Renal pelvis (tissue), 12 donors: Measurements from ENCODE around the gene PHYKPL. TPM values are rescaled to one million over a fixed set of nuclear protein-coding genes. Genes with fewer than 3 reads are reported as not detected.

ENCODE experiments used
- DNase-seq: peaks from one replicate; pipeline ENCODE4 v3.0.0-alpha.2; 2013
- long read RNA-seq, 16 experiments: transcript quantifications; one replicate each; lab custom pipeline, GENCODE V29; 2026
- polyA plus RNA-seq, 3 donors: library from polyadenylated mRNA; unstranded; fragments of 120-200 nt; gene quantifications; one replicate each; pipeline ENCODE4 v1.2.1, GENCODE V29; 2013; ENCODE audit not compliant: insufficient read length in 3 of 3

PHYKPL gene
- polyA plus RNA-seq: 100 to 1,000 TPM in 2 of 3 donors, 10 to 100 TPM in 1; 62.8 to 140 (median 124) TPM
- long read RNA-seq, donor 1, transcript PHYKPL-201 (13 exons, 2,038 nt): major isoform, 5 of 5 reads
- long read RNA-seq, donor 1, partial matches to known transcripts: 0 of 5 reads
- long read RNA-seq, donor 1, other reads (novel, unspliced or antisense): 0 of 5 reads
- long read RNA-seq, donor 2, partial matches to known transcripts: 0 of 4 reads
- long read RNA-seq, donor 2, other reads (novel, unspliced or antisense): 0 of 4 reads
- long read RNA-seq, donor 3, partial matches to known transcripts: 0 of 3 reads
- long read RNA-seq, donor 3, other reads (novel, unspliced or antisense): 0 of 3 reads
- long read RNA-seq, donor 4, transcript PHYKPL-201 (13 exons, 2,038 nt): major isoform, 8 of 10 reads
- long read RNA-seq, donor 4, partial matches to known transcripts: 0 of 10 reads
- long read RNA-seq, donor 4, other reads (novel, unspliced or antisense): 0 of 10 reads
- long read RNA-seq, donor 5, partial matches to known transcripts: 0 of 3 reads
- long read RNA-seq, donor 5, other reads (novel, unspliced or antisense): 0 of 3 reads
- long read RNA-seq, donor 6, transcript PHYKPL-201 (13 exons, 2,038 nt): major isoform, 5 of 6 reads
- long read RNA-seq, donor 6, partial matches to known transcripts: 0 of 6 reads
- long read RNA-seq, donor 6, other reads (novel, unspliced or antisense): 0 of 6 reads
- long read RNA-seq, donor 7, partial matches to known transcripts: 345 of 373 reads
- long read RNA-seq, donor 7, other reads (novel, unspliced or antisense): 22 of 373 reads
- long read RNA-seq, donor 8, partial matches to known transcripts: 0 of 3 reads
- long read RNA-seq, donor 8, other reads (novel, unspliced or antisense): 0 of 3 reads
- long read RNA-seq, donor 9, partial matches to known transcripts: 0 of 5 reads
- long read RNA-seq, donor 9, other reads (novel, unspliced or antisense): 0 of 5 reads
- long read RNA-seq, donor 10, partial matches to known transcripts: 7 of 7 reads
- long read RNA-seq, donor 10, other reads (novel, unspliced or antisense): 0 of 7 reads
- long read RNA-seq, donor 11, partial matches to known transcripts: 0 of 4 reads
- long read RNA-seq, donor 11, other reads (novel, unspliced or antisense): 0 of 4 reads
- long read RNA-seq, donor 12, transcript PHYKPL-201 (13 exons, 2,038 nt): major isoform, 5 of 7 reads
- long read RNA-seq, donor 12, partial matches to known transcripts: 0 of 7 reads
- long read RNA-seq, donor 12, other reads (novel, unspliced or antisense): 0 of 7 reads
- long read RNA-seq, donor 13, partial matches to known transcripts: 9 of 10 reads
- long read RNA-seq, donor 13, other reads (novel, unspliced or antisense): 0 of 10 reads
- long read RNA-seq, donor 14, partial matches to known transcripts: 0 of 5 reads
- long read RNA-seq, donor 14, other reads (novel, unspliced or antisense): 0 of 5 reads
- long read RNA-seq, donor 15, transcript PHYKPL-201 (13 exons, 2,038 nt): major isoform, 5 of 479 reads
- long read RNA-seq, donor 15, partial matches to known transcripts: 404 of 479 reads
- long read RNA-seq, donor 15, other reads (novel, unspliced or antisense): 69 of 479 reads
- long read RNA-seq, donor 16, transcript PHYKPL-201 (13 exons, 2,038 nt): major isoform, 9 of 11 reads
- long read RNA-seq, donor 16, partial matches to known transcripts: 0 of 11 reads
- long read RNA-seq, donor 16, other reads (novel, unspliced or antisense): 0 of 11 reads

GRCh38 chr5:178232124-178232919 lies at the start of gene PHYKPL:
PHYKPL (minus strand) TSS chr5:178232802; CDS start chr5:178232550, 252 bp downstream.
- peak; percentile 66 for DNase-seq

- no peak for DNase-seq
These were observed 49.8 kb upstream of the PHYKPL start for GRCh38 chr5:178282391-178282790.

DNA sequence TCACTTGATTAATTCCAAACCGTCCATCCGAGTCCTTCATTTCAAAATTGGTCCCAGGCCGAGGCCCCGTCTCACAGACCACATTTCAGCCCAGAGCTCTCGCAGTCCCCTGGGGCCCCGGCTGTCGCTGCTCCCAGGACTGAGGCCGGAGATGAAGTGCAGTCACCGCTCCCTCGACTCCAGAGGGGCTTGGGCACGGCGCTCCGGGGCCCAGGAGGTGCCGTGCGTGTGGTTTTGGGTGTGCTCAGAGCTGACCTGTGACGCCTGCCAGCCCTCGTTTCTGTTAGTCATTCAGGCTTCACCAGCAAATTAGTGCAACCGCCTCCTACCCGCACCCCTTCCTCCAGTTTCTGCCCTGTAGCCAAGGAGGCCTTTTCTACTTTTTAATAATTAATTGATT lies 48.7 kb upstream of the PHYKPL start:
- DNase-seq: no peak

DNA sequence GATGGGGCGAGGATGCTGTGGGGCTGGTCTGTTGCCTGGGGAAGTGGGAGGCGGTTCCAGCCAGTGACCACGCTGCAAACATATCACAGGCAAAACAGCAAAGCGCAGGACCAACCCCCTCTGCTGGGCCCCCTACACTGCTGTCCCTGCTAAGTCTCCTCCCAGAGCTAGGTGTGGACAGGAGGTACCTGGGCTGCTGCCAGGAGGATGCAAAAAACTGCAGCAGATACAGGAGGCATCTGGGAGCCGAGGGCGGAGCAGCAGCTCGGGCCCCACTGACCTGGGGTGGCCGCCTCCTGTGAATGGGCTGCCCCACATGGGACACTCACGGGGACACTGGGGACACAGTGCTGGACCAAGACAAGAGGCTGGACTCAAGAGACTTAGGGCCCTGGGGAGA lies 48.0 kb upstream of the PHYKPL start:
- DNase-seq: no peak

DNA sequence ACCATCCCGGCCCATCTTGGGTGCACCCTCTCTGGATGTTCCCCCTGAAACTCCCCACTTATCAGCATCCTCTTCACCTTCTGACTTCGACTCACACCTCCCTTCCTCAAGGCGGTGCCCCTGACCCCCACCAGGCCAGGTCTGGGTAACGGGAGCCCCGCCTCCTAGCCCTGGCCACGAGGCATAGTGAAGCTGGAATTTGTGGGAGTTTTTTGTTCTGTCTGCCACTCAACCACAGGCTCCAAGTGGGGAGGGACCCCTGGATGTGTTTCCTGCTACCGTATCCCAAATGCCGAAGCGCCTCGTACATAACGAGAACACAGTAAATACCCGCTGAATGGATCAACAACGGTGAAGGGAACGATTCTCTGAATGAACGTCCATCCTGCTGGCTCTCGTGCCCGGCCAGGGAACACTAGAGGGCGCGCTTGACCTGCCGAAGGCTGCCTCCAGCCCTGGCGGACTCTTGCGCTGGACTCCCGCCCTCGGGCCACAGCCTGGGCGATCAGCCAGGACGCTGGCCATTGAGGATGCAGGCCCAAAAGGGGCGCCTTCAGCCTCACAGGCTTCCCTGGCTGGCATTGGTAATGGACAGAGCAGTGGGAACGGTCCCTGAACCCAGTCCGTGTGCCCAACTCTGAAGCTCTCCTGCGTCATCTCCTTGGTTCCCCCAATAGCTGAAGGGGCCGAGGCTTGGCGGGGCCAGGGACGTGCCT lies 47.3 kb upstream of the PHYKPL start:
- DNase-seq: peak; percentile 78

DNA sequence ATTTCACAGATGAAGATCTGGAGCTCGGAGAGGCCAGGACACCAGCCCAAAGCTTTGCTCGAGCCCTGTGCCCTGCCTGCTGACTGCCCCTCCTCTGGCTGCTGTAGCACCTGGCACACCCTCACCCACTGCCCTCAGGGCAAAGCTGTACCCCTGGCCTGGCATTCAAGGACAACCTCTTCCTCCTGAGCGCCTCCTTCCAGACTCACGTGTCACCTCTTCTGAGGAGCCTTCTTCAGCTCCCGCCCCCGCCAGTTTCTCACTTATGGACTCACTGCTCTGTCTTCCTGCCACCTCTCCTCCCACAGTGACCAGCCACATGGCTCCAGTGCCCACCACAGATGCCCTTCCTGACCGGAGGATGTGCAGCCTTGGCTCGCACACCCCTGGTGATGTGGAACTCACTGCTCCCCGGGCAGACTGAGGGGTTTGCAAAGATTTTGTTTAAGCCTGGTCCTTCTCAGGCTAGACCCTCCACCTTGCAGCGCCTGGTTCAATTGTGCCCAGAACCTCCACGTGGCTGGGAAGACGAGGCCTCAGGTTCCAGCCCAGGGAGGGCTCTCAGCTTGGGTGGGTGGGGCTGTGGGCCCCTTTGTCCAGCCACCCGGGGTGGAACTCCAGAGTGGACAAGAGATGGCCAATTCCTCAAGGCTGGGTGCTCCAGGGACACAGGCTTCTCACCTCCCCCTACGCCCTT lies 46.6 kb upstream of the PHYKPL start:
- DNase-seq: no peak

GRCh38 chr5:178278358-178279023 lies 45.9 kb upstream of the PHYKPL start:
- no peak for DNase-seq

GRCh38 chr5:178277866-178278265 lies 45.3 kb upstream of the PHYKPL start:
- DNase-seq: no peak

GRCh38 chr5:178277346-178277745 lies 44.7 kb upstream of the PHYKPL start:
- no peak for DNase-seq

- DNase-seq: peak; percentile 36
These were observed 42.4 kb upstream of the PHYKPL start for GRCh38 chr5:178274781-178275537.

GRCh38 chr5:178273665-178274541 lies 41.3 kb upstream of the PHYKPL start:
- no peak for DNase-seq

DNA sequence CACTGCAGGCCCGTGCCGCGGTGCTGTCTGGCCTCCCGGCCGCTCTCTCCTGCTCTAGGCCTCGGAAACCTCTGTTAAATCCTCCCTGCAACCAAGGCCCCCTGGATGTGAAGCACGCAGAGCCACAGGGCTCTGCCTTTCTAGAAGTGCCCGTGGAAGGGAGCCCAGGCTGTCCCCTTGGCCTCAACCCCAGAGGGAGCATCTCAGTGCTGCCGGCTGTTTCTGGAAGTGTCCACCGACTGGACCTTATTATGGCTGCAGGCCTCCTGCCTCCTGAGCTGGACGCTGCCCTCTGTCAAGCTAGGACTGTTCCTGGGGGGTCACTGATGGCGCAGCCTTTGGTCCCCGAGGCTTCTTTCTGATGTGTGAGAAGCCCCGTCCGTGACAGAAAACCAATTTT lies 40.4 kb upstream of the PHYKPL start:
- no peak for DNase-seq

- no peak for DNase-seq
These were observed 40.0 kb upstream of the PHYKPL start for GRCh38 chr5:178272591-178272990.

DNA sequence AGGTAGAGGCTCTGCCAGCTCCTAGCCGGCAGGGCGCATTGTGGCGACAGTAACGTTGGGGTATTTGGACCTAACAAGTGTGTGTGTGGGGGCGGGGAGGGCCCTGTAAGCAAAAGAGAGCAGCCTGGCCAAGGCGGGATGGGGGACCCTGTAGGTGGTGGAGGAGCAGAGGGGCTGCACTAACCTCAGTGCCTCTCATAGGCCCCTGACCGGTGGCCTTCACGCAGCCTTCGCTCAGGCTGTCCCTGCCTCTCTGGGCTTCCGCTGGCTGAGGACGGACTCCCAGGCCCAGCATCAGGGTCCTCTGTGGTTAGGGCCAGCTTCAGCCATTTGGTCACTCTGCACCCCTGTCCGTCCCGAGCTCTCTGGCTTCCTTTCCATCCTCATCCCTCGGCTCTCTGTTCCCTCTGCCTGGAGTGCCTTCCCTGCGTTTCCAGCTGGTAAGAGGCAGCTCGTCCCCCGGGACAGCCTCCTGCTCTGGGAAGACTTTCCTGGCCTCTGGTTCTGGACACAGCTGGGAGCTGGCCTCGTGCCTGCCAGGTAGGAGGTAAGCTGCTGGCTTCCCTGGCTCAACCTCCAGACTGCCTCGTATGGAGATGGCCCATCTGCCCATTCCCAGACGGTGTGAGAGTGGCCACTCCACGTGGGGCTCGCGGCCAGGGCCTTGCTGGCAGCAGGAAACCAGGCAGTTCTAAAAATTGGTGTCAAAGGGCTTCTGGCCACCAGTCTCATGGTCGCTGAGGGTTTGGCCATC lies 39.3 kb upstream of the PHYKPL start:
- no peak for DNase-seq

GRCh38 chr5:178271231-178271630 lies 38.6 kb upstream of the PHYKPL start:
- no peak for DNase-seq

DNA sequence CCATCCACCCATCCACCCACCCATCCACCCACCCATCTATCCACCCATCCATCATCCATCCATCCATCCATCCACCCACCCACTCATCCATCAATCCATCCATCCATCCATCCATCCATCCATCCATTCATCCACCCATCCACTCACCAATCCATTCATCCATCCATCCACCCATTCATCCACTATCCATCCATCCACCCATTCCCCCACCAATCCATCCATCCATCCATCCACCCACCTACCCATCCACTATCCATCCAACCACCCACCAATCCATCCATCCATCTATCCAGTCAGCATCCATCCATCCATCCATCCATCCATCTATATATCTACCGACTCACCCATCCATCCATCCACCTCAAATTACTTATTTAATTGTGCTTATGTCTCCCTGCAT lies 36.9 kb upstream of the PHYKPL start:
- no peak for DNase-seq
